Glutamatergic neuron (in vitro differentiated cells): ENCODE results near the gene FOXRED2. TPM values are rescaled to one million over a fixed set of nuclear protein-coding genes. Genes with fewer than 3 reads are reported as not detected.

Experiments used
- DNase-seq: peaks from one replicate; pipeline ENCODE4 v3.0.0; 2022
- H3K27ac Mint-ChIP-seq: one replicate; pipeline ENCODE4 v1.8.0; 2020; ENCODE audit warnings: mild to moderate bottlenecking, mixed read lengths, inconsistent platforms; ENCODE audit not compliant: unreplicated experiment
- H3K27me3 Mint-ChIP-seq: one replicate; pipeline ENCODE4 v1.8.0; 2020; ENCODE audit warnings: mild to moderate bottlenecking, moderate library complexity, mixed read lengths, inconsistent platforms; ENCODE audit not compliant: unreplicated experiment
- H3K36me3 Mint-ChIP-seq: one replicate; pipeline ENCODE4 v1.8.0; 2020; ENCODE audit warnings: mild to moderate bottlenecking, mixed read lengths, inconsistent platforms; ENCODE audit not compliant: unreplicated experiment
- H3K4me1 Mint-ChIP-seq: one replicate; pipeline ENCODE4 v1.8.0; 2020; ENCODE audit warnings: mild to moderate bottlenecking, low read depth, mixed read lengths, inconsistent platforms; ENCODE audit not compliant: unreplicated experiment
- H3K4me3 Mint-ChIP-seq: one replicate; pipeline ENCODE4 v1.8.0; 2020; ENCODE audit warnings: mild to moderate bottlenecking, mixed read lengths, inconsistent platforms; ENCODE audit not compliant: unreplicated experiment
- H3K9me3 Mint-ChIP-seq: one replicate; pipeline ENCODE4 v1.8.0; 2020; ENCODE audit warnings: mild to moderate bottlenecking, moderate library complexity, mixed read lengths, inconsistent platforms; ENCODE audit not compliant: unreplicated experiment
- total RNA-seq: library from RNA; stranded (reverse); fragmentation: NEBNext Ultra II Directional; extraction: Animal tissue kit (Norgen Biotek cat#: 25700); gene quantifications from one replicate; pipeline ENCODE4 v1.2.1, GENCODE V29; 2021; ENCODE audit not compliant: unreplicated experiment
- TF ChIP-seq, protein P1 (sequence below): fragments of 200-600 bp; sonication (generic); IDR thresholded peaks from one replicate; pipeline ENCODE4 v1.5.0; 2021; ENCODE audit not compliant: partially characterized antibody, unreplicated experiment

FOXRED2 gene
- total RNA-seq, 1 donor from 2014 or later, result 41.6 TPM

GRCh38 chr22:36478966-36479365 lies 27.9 kb downstream of the FOXRED2 start:
- peaks cover 7% of the 10 kb centered on the region for H3K4me1 Mint-ChIP-seq
- TF ChIP-seq, protein P1, sequence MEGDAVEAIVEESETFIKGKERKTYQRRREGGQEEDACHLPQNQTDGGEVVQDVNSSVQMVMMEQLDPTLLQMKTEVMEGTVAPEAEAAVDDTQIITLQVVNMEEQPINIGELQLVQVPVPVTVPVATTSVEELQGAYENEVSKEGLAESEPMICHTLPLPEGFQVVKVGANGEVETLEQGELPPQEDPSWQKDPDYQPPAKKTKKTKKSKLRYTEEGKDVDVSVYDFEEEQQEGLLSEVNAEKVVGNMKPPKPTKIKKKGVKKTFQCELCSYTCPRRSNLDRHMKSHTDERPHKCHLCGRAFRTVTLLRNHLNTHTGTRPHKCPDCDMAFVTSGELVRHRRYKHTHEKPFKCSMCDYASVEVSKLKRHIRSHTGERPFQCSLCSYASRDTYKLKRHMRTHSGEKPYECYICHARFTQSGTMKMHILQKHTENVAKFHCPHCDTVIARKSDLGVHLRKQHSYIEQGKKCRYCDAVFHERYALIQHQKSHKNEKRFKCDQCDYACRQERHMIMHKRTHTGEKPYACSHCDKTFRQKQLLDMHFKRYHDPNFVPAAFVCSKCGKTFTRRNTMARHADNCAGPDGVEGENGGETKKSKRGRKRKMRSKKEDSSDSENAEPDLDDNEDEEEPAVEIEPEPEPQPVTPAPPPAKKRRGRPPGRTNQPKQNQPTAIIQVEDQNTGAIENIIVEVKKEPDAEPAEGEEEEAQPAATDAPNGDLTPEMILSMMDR, result no peak
- peaks cover 5% of the 10 kb centered on the region for H3K36me3 Mint-ChIP-seq
- peaks cover 12% of the 10 kb centered on the region for H3K9me3 Mint-ChIP-seq
- no peak overlapping the region for H3K27ac Mint-ChIP-seq
- DNase-seq, result no peak
- peaks cover 4% of the 10 kb centered on the region for H3K27me3 Mint-ChIP-seq
- H3K4me3 Mint-ChIP-seq, result no peak overlapping the region

DNA sequence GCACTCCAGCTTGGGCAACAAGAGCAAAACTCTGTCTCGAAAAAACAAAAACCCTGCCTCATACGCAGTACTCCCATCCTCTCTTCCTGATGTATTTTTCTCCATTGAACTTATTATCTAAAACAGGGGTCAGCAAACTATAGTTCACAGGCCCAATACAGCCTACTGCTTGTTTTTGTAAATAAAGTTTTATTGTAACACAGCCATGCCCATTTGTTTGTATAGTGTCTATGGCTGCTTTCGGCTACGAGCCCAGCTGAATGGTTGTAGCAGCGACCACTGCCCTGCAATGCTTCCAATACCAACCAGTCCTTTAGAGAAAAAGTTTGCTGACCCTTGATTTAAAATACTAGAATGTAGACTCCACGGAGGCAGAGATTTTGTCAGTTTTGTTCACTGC lies 31.5 kb downstream of the FOXRED2 start:
- H3K27ac Mint-ChIP-seq, result no peak overlapping the region
- H3K9me3 Mint-ChIP-seq, result no peaks in the 10 kb centered on the region
- H3K4me3 Mint-ChIP-seq, result no peak overlapping the region
- peaks cover 2% of the 10 kb centered on the region for H3K4me1 Mint-ChIP-seq
- DNase-seq, result no peak
- no peaks in the 10 kb centered on the region for H3K36me3 Mint-ChIP-seq
- peaks cover 4% of the 10 kb centered on the region for H3K27me3 Mint-ChIP-seq
- TF ChIP-seq, protein P1, result no peak

GRCh38 chr22:36472689-36473088 lies 34.2 kb downstream of the FOXRED2 start:
- no peak for DNase-seq
- no peak overlapping the region for H3K4me3 Mint-ChIP-seq
- no peak overlapping the region for H3K27ac Mint-ChIP-seq
- H3K4me1 Mint-ChIP-seq, result peaks cover 5% of the 10 kb centered on the region
- peaks cover 5% of the 10 kb centered on the region for H3K27me3 Mint-ChIP-seq
- TF ChIP-seq, protein P1, result no peak
- no peaks in the 10 kb centered on the region for H3K9me3 Mint-ChIP-seq
- no peaks in the 10 kb centered on the region for H3K36me3 Mint-ChIP-seq

DNA sequence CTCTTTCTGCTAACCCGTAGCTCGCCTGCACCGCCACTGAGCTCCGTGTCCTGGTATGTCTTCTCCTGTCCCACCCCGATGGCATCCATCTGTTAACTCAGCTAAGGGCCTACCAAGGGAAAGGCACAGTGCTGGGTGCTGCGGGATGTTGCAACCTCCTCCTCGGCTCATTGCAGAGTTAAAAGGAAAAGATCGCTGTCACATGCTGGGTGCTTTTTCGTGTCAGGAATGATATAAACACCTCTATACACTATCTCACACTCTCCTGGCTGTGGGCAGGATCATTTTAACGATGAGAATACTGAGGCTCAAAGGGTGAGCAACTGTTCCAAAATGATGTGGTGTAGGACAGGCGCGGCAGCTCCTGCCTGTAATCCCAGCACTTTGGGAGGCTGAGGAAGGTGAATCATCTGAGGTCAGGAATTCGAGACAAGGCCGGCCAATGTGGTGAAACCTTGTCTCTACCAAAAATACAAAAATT lies 35.5 kb downstream of the FOXRED2 start:
- peaks cover 5% of the 10 kb centered on the region for H3K27me3 Mint-ChIP-seq
- peaks cover 5% of the 10 kb centered on the region for H3K4me1 Mint-ChIP-seq

DNA sequence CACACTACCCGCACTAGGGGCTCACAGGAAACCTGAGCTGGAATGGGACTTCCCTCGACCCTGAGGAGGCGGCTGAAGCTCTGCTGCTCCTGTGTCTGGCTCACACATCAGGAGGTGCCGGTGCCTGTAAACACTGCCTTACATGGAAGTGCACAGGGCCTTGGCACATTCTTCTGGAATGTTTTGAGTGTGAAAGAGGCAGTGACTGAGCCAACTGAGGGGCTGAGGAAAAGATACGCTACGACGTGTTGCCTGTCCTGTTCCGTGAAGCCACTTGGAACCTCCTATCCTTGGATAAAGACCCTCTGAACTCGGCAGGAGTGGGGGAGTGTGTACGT lies 35.9 kb downstream of the FOXRED2 start:
- TF ChIP-seq, protein P1, result no peak
- no peak for DNase-seq
- H3K36me3 Mint-ChIP-seq, result no peaks in the 10 kb centered on the region
- H3K27me3 Mint-ChIP-seq, result peaks cover 5% of the 10 kb centered on the region
- H3K9me3 Mint-ChIP-seq, result no peaks in the 10 kb centered on the region
- peaks cover 5% of the 10 kb centered on the region for H3K4me1 Mint-ChIP-seq
- H3K4me3 Mint-ChIP-seq, result no peak overlapping the region
- H3K27ac Mint-ChIP-seq, result no peak overlapping the region

More for the DNA sequence above, 35.5 kb downstream of the FOXRED2 start:
- no peaks in the 10 kb centered on the region for H3K9me3 Mint-ChIP-seq
- H3K36me3 Mint-ChIP-seq, result no peaks in the 10 kb centered on the region
- H3K27ac Mint-ChIP-seq, result no peak overlapping the region
- DNase-seq, result no peak
- TF ChIP-seq, protein P1, result no peak
- no peak overlapping the region for H3K4me3 Mint-ChIP-seq
